HG03378 (cell line): Measurements from ENCODE around the gene DCTN4.
A peak's percentile ranks its signal among the peaks of the same experiment; 100 is the strongest.
"Not testable (repeated sequence)": the region's sequence is repeated elsewhere in the genome, so short reads cannot be mapped to it uniquely, and the experiment has no call there.

Experiments
- ATAC-seq: cut with Tn5 transposase; IDR thresholded peaks from one replicate; pipeline ENCODE4 v1.9.1; 2021; ENCODE audit warnings: mild to moderate bottlenecking, moderate library complexity; ENCODE audit not compliant: unreplicated experiment

Gene DCTN4

GRCh38 chr5:150778517-150779396 is 19.9 kb upstream of the DCTN4 start, which contains the start of gene SMIM3:
SMIM3 (plus strand) TSS chr5:150778757; CDS start chr5:150795441, 16,684 bp downstream.
- no peak for ATAC-seq

DNA sequence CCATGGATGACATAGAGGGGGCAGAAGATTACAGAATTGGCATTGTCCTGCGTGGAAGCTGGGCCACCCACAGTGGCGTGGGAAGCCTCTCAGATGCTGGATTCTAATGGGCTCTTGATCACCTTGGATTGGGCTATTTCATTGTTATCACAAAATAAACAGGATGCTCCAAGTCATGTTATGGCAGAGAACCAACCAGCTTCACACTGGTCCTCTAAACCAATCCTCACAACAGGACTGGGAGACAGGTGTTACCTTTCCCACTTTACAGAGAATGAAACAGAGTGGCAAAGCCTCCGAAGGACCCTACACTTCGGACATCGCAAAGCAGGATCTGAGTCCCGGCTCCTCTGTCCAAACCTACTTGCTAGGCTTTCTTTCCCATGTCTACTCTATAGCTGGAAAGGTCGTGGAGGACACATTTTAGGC is 19.3 kb upstream of the DCTN4 start:
- ATAC-seq: no peak

- ATAC-seq: no peak
Observed at GRCh38 chr5:150777685-150778084, 18.9 kb upstream of the DCTN4 start.

DNA sequence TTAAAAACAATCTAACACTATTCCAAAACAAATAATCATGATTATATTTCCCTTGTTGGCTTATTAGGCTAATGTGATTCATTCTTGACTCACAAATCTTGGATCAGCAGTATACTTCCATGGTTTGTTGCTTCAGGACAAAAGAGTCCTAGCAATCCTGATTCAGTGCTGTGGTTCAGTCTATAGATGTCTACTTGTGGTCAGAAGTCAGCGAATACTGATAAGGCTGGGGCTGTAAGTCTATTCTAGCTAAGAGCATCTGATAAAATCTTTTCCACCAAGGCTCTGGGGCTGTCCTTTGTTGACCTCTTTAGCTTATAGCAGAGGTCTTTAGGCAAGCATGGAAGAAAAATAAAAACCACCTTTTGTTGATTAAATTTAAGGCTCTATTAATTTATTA is 15.3 kb upstream of the DCTN4 start:
- no peak for ATAC-seq

GRCh38 chr5:150771034-150771795 is 12.4 kb upstream of the DCTN4 start:
- no peak for ATAC-seq

- ATAC-seq: no peak
Observed at GRCh38 chr5:150766251-150766650, 7.4 kb upstream of the DCTN4 start.

GRCh38 chr5:150765799-150766169 is 7.0 kb upstream of the DCTN4 start:
- ATAC-seq: no peak

DNA sequence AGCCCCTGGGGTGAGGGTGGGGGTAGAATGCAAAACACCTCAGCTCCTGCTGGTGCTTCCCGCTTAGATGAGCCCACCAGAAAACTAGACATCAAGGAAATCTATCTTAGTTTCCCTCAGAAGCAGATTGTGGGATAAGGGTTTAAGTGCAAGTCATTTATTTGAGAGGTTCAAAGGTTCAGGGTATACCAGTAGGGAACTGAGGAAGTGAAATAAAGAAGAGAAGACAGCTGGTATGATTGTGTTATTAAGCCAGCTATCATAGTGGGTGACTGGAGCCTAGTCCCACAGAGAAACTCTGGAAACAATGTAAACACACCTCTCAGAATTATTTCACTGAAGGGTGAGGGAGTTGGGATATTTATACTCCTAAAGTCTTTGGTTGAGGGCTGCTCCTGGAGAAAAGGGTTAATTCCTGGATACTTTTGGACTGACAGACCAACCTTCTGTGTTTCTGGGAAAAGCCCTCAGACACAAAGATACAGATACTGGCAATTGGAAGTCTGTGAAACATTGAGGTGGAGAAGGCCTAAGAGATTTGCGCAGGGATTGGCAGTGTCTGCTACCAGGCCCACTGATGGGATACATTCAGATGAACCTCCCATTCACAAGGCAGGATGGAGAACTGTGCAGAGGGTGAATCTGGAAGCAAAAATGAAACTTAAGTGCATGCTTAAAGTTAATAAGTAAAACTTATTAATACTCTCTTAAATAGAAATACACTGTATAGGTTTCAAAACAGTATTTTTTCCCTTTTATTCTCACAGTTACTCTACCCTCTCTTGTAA is 6.4 kb upstream of the DCTN4 start:
- no peak for ATAC-seq

DNA sequence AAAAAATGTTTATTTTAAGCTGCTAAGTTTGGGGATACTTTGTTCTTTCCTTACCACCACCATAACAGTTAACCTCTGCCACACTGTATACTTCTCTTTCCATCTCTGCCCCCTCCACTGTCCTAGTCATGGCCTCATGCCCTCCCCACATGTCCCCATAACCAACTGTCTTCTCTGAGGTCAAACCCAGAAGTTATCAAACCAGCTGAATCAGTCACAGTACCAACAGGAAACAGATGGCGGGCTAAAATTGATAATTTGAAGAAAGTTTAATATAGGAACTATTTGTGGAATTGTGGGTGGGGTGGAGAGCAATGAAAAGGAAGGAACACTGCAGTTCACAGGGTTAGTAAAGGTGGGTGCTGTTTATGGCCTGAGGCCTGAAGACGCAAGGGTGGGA is 5.7 kb upstream of the DCTN4 start:
- no peak for ATAC-seq

DNA sequence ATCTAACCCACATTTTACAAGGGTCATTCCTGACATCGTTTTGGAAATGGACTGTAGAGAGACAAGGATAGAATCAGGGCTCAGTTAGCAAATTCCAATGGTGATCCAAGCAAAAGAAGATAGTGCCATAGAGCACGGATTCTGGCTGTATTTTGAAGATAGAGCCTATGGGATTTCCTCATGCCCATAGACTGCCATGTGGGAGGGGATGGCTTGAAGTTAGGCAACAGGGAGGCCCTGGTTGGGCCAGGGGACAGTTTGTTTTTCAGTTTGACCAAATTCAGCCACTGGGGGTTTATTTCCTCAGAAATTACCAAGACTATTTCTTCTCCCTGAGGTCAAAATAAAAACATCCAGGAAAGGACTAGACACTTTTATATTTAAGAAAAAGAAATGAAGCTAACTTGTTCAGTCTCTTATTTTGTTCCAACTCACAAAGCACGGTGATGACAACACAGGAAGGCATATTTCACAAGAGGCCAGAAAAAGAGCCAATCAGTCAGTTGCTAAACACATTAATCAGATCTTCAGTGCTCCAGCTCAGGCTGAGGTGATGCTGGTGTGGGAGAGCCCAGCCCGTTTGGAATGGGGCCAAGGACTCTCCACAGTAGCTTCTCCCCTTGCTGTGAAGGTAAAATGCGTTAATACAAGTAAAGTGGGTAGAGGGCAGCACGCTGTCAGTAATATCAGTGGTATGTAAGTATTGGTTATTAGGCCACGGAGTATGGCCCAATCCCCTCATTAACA is 4.4 kb upstream of the DCTN4 start:
- ATAC-seq: no peak

DNA sequence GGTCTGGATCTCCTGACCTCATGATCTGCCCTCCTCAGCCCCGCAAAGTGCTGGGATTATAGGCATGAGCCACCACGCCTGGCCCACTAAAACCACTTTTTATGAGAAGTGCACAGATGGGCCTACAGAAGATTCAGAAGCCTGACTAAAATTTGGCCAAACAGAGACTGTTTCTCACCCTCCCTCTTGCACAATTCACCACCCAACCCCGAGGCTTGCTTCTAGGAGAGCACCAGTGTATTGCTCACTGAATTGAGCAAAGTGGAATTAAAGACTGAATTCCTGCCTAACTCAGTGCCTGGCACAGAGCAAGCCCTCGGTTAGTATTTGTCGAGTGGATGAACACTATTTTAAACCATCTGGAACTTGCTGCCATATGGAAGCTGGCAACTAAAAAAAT is 3.4 kb upstream of the DCTN4 start:
- no peak for ATAC-seq

GRCh38 chr5:150759334-150759583 is 442 bp upstream of the DCTN4 start:
- no peak for ATAC-seq

DNA sequence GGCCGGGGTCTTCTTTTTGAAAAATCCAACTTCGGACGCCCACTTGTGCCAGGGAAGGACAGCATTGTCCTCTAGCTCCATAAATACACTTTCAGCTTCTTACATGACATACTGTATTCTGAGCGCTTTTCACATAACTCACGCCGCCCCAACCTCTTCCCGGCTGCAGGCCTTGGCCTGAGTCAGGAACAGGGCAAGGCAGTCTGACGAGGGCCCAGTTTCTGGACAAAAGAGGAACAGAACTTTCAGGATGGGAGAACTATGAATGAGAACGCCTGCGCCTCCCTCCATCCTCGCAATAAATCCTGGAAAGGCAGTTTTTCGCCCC is 650 bp downstream of the DCTN4 start:
- peak; percentile 10 for ATAC-seq

DNA sequence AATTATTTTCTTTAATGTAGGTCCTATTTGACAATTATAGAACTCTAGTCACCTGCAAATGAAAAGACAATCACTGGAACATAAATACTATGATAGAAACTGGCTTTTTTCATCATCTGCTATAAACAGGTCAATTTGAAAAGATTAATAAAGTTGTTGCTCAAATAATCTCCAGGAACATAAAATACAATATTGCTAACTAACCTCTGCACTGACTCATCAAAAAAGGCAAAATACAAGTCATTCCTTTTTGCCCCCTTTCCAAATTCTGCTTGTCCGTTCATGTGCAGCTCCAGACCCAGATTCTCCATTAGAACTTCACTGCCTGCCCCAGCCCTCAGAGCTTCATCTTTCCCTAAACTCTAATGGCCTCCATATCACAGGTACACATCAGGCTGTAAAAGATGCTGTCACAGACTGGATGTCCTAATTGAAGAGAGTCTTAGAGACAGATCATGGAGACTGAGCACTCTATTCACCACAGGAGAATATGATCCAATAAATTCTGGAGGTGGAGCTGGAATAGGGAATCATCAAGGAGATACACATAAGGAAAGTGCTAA is 1.6 kb downstream of the DCTN4 start:
- no peak for ATAC-seq

GRCh38 chr5:150753863-150754262 is 5.0 kb downstream of the DCTN4 start:
- ATAC-seq: no peak

GRCh38 chr5:150753463-150753862 is 5.4 kb downstream of the DCTN4 start:
- no peak for ATAC-seq

DNA sequence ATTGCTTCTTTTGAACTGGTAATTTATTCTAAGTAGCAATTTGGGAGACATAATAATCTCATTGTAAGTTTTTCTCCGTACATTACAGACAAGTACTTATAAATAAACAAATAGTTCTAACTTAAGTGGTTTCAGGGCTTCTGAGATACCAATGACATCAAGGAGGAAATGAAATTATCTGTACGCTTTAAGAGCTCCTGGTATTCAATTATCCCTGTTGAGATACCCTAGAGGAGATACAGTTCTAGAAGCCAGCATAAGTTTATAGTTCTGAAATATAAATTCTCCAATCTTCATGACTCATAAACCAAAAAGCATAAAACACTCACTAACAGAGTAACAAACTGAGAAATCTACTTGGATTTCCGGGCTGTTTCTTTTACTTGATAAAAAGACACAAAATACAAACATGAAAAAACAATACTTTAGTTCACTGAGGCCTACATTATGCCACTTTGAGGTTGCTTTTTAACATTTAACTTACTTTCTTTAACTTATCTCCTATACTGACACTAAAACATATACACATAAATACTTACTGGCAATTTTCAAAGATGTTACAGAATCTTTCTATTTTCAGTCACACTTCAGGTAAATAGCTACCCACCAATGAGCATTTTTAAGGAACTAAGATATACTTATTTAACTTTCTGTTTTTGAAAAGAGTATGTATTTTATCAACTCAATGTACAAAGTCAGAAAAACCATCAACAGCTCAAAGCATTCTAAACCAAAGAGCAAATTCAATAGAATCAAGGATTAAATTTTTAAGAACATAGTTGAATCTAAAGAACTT is 7.5 kb downstream of the DCTN4 start:
- ATAC-seq: no peak

- ATAC-seq: no peak
Observed at GRCh38 chr5:150750469-150750868, 8.3 kb downstream of the DCTN4 start.

GRCh38 chr5:150743142-150743488 is 15.7 kb downstream of the DCTN4 start:
- not testable (repeated sequence) for ATAC-seq
